HepG2 (cell line): ENCODE results near the gene FOSL2.
A peak's percentile ranks its signal among the peaks of the same experiment; 100 is the strongest.

ENCODE experiments used
- CTCF ChIP-seq: sonication (generic); formaldehyde crosslinking; IDR thresholded peaks from 2 replicates; pipeline ENCODE4 v1.5.0; 2020; ENCODE audit warnings: mild to moderate bottlenecking, missing genetic modification reagents, moderate library complexity
- PHF8 ChIP-seq: sonication (generic); formaldehyde crosslinking; IDR thresholded peaks from 2 replicates; pipeline ENCODE4 v1.5.0; 2020; ENCODE audit warnings: missing genetic modification reagents
- POLR2A ChIP-seq, 2 experiments: IDR thresholded peaks; 2 replicates each; pipeline ENCODE4 v1.6.1; 2011; ENCODE audit warnings: low read depth in 2 of 2, low read length in 2 of 2, mild to moderate bottlenecking in 1 of 2, moderate library complexity in 1 of 2; ENCODE audit not compliant: insufficient read depth in 1 of 2
- POLR2AphosphoS2 ChIP-seq: IDR thresholded peaks from 2 replicates; pipeline ENCODE4 v1.6.1; 2011; ENCODE audit warnings: low read depth, low read length, improper control_type of control experiment
- SMAD3 ChIP-seq: sonication (generic); formaldehyde crosslinking; IDR thresholded peaks from 2 replicates; pipeline ENCODE4 v1.4.0; 2020; ENCODE audit warnings: missing genetic modification reagents
- ZBTB33 ChIP-seq: sonication (generic); formaldehyde crosslinking; IDR thresholded peaks from 2 replicates; pipeline ENCODE4 v1.4.0; 2020; ENCODE audit warnings: missing genetic modification reagents
- ZNF777 ChIP-seq: sonication (generic); formaldehyde crosslinking; IDR thresholded peaks from 2 replicates; pipeline ENCODE4 v1.4.0; 2020; ENCODE audit warnings: missing genetic modification reagents
- ZSCAN25 ChIP-seq: sonication (generic); formaldehyde crosslinking; IDR thresholded peaks from 2 replicates; pipeline ENCODE4 v1.8.0; 2022; ENCODE audit warnings: mild to moderate bottlenecking, missing genetic modification reagents
- ZSCAN9 ChIP-seq: IDR thresholded peaks from 2 replicates; pipeline ENCODE4 v1.6.1; 2016; ENCODE audit warnings: borderline replicate concordance

- TF ChIP-seq CTCF (CRISPR knock-in tag) (peak; percentile 99), ZBTB33 (CRISPR knock-in tag) (no peak), ZNF777 (CRISPR knock-in tag) (no peak), PHF8 (CRISPR knock-in tag) (no peak), POLR2AphosphoS2 (no peak), ZSCAN9 (no peak), ZSCAN25 (no peak), SMAD3 (CRISPR knock-in tag) (no peak), POLR2A (IDR thresholded peaks at IDR 0.05; ENCODE audit: insufficient read depth in 1 of 2, low read depth in 2 of 2, low read length in 2 of 2) (no peak)
These were observed 60.0 kb downstream of the FOSL2 start for GRCh38 chr2:28452534-28453081.
